Caco-2 (cell line): Measurements from ENCODE around the gene TMEM151A. TPM values are rescaled to one million over a fixed set of nuclear protein-coding genes. Genes with fewer than 3 reads are reported as not detected.

Experiments used
- BruUV-seq: library from RNA; stranded (reverse); fragments of 400-500 nt; replicated peaks from 2 replicates; lab custom pipeline; 2021; lab: Mats Ljungman, UMichigan
- CTCF ChIA-PET: fragments of 300-600 bp; sonication (Branson Sonifier 250); formaldehyde crosslinking; loops from one replicate; lab custom pipeline; 2022; ENCODE audit warnings: antibody characterized with exemption; lab: Charles Lee
- POLR2A ChIA-PET: fragments of 300-600 bp; sonication (Branson Sonifier 250); formaldehyde crosslinking; loops from one replicate; lab custom pipeline; 2022; ENCODE audit warnings: antibody characterized with exemption; lab: Charles Lee
- DNase-seq, 2 experiments: peaks; one replicate each; pipeline versions ENCODE4 v3.0.0 to v3.0.0-alpha.2; 2020 to 2022
- H3K27me3 ChIP-seq: replicated peaks from 2 replicates; pipeline ENCODE4 v1.6.0; 2011; ENCODE audit warnings: low read length; ENCODE audit not compliant: control insufficient read depth, insufficient read depth
- H3K36me3 ChIP-seq: 2 replicates; pipeline ENCODE4 v1.5.1; 2011; ENCODE audit warnings: low read length; ENCODE audit not compliant: control insufficient read depth, insufficient read depth
- H3K4me1 ChIP-seq: fragments of 250-450 bp; sonication (Bioruptor Pico); 2 replicates; pipeline ENCODE4 v1.5.1; 2020; ENCODE audit warnings: mild to moderate bottlenecking
- H3K4me3 ChIP-seq: 2 replicates; pipeline ENCODE4 v1.5.1; 2011; ENCODE audit warnings: low read depth, mild to moderate bottlenecking, control low read depth, low read length
- H3K9me3 ChIP-seq: fragments of 250-450 bp; sonication (Bioruptor Pico); 2 replicates; pipeline ENCODE4 v1.5.1; 2020; ENCODE audit warnings: mild to moderate bottlenecking, moderate library complexity
- H3K27ac Mint-ChIP-seq: one replicate; pipeline ENCODE4 v1.8.0; 2022; ENCODE audit warnings: mixed read lengths; ENCODE audit not compliant: unreplicated experiment
- H3K27me3 Mint-ChIP-seq: one replicate; pipeline ENCODE4 v1.8.0; 2022; ENCODE audit warnings: mixed read lengths; ENCODE audit not compliant: insufficient read depth, unreplicated experiment
- H3K36me3 Mint-ChIP-seq: one replicate; pipeline ENCODE4 v1.8.0; 2022; ENCODE audit warnings: mild to moderate bottlenecking, mixed read lengths; ENCODE audit not compliant: insufficient read depth, unreplicated experiment
- H3K4me1 Mint-ChIP-seq: one replicate; pipeline ENCODE4 v1.8.0; 2022; ENCODE audit warnings: low read depth, mixed read lengths; ENCODE audit not compliant: unreplicated experiment
- H3K4me3 Mint-ChIP-seq: one replicate; pipeline ENCODE4 v1.8.0; 2022; ENCODE audit warnings: mild to moderate bottlenecking, moderate library complexity, mixed read lengths; ENCODE audit not compliant: unreplicated experiment
- H3K9me3 Mint-ChIP-seq: one replicate; pipeline ENCODE4 v1.8.0; 2022; ENCODE audit warnings: mixed read lengths; ENCODE audit not compliant: unreplicated experiment
- CTCF ChIP-seq, 2 experiments: fragments of 200-600 bp in 1 of 2; IDR thresholded peaks; 1 replicate in 1 of 2; 2 replicates in 1 of 2; pipeline versions ENCODE4 v1.5.1 to v1.8.0; 2011 to 2022; ENCODE audit warnings: antibody characterized with exemption in 1 of 2, control low read depth in 1 of 2, inconsistent platforms in 1 of 2, low read depth in 1 of 2, low read length in 1 of 2, mild to moderate bottlenecking in 1 of 2, moderate library complexity in 1 of 2; ENCODE audit not compliant: insufficient read depth in 1 of 2, severe bottlenecking in 1 of 2, unreplicated experiment in 1 of 2
- intact Hi-C: fragments of 100-400 bp; cut with micrococcal nuclease; formaldehyde crosslinking; loops from one replicate; pipeline ENCODE4 v1.10.0; 2022; ENCODE audit not compliant: unreplicated experiment
- total RNA-seq: library from RNA; stranded (reverse); gene quantifications from 2 replicates; pipeline ENCODE4 v1.2.3, GENCODE V29; 2022

TMEM151A gene
- total RNA-seq, 1 experiment from 2014 or later, result 0.68 TPM

- Histone ChIP-seq H3K36me3 (no peaks in the 10 kb centered on the region), H3K4me1 (no peaks in the 10 kb centered on the region), H3K9me3 (no peaks in the 10 kb centered on the region), H3K27me3 (no peaks in the 10 kb centered on the region), H3K4me3 (peak overlapping the region; percentile 81)
- peaks cover 64% of the 10 kb centered on the region for H3K36me3 Mint-ChIP-seq
- TF ChIP-seq CTCF (IDR thresholded peaks at IDR 0.05; ENCODE audit: insufficient read depth in 1 of 2, low read depth in 1 of 2, low read length in 1 of 2, severe bottlenecking in 1 of 2, unreplicated experiment in 1 of 2), result no peak
- no peaks in the 10 kb centered on the region for H3K27me3 Mint-ChIP-seq
- CTCF ChIA-PET, result interaction anchor here (1.1 to 1.2 kb wide), 2 partner anchors 30 to 54 kb away, joined by 3 to 4 read pairs; no protein-coding TSS in a partner anchor
- POLR2A ChIA-PET, result interaction anchor here (0.6 kb wide), 1 partner anchor 116 kb away, joined by 7 read pairs; no protein-coding TSS in a partner anchor
- H3K4me1 Mint-ChIP-seq, result peaks cover 18% of the 10 kb centered on the region
- intact Hi-C loops, result loop anchor here (1.0 kb wide), 2 partner anchors 10 to 36 kb away; partner anchors contain the start of gene RAB1B
- H3K27ac Mint-ChIP-seq, result peak overlapping the region; percentile 90
- DNase-seq, result no peak
- no peaks in the 10 kb centered on the region for H3K9me3 Mint-ChIP-seq
- peak overlapping the region; percentile 93 for H3K4me3 Mint-ChIP-seq
- no TSS peak for BruUV-seq
Observed at GRCh38 chr11:66258473-66258893, 33.2 kb upstream of the TMEM151A start.

- Mint-ChIP-seq H3K36me3 (peaks cover 67% of the 10 kb centered on the region), H3K9me3 (no peaks in the 10 kb centered on the region), H3K4me3 (peak overlapping the region; percentile 93), H3K4me1 (peaks cover 18% of the 10 kb centered on the region), H3K27ac (peak overlapping the region; percentile 90), H3K27me3 (no peaks in the 10 kb centered on the region)
- H3K27me3 ChIP-seq, result no peaks in the 10 kb centered on the region
- H3K4me3 ChIP-seq, result no peak overlapping the region
- POLR2A ChIA-PET, result no interaction called here
- BruUV-seq, result TSS peak; percentile 42
- TF ChIP-seq CTCF (IDR thresholded peaks at IDR 0.05; ENCODE audit: insufficient read depth in 1 of 2, low read depth in 1 of 2, low read length in 1 of 2, severe bottlenecking in 1 of 2, unreplicated experiment in 1 of 2), result no peak
- intact Hi-C loops, result no loop called here
- no peaks in the 10 kb centered on the region for H3K4me1 ChIP-seq
- no peaks in the 10 kb centered on the region for H3K36me3 ChIP-seq
- H3K9me3 ChIP-seq, result no peaks in the 10 kb centered on the region
- CTCF ChIA-PET, result interaction anchor here (1.1 to 1.2 kb wide), 2 partner anchors 31 to 54 kb away, joined by 3 to 4 read pairs; no protein-coding TSS in a partner anchor
- no peak for DNase-seq
Observed at GRCh38 chr11:66259225-66259624, 32.5 kb upstream of the TMEM151A start.

GRCh38 chr11:66259956-66260355 is 31.7 kb upstream of the TMEM151A start:
- H3K4me1 ChIP-seq, result no peaks in the 10 kb centered on the region
- no peaks in the 10 kb centered on the region for H3K27me3 Mint-ChIP-seq
- DNase-seq, result no peak
- CTCF ChIA-PET, result no interaction called here
- no peak overlapping the region for H3K4me3 ChIP-seq
- BruUV-seq, result no TSS peak
- H3K4me3 Mint-ChIP-seq, result no peak overlapping the region
- H3K27ac Mint-ChIP-seq, result no peak overlapping the region
- POLR2A ChIA-PET, result interaction anchor here (0.6 kb wide), 1 partner anchor 29 kb away, joined by 5 read pairs; no protein-coding TSS in a partner anchor
- no peak for TF ChIP-seq CTCF (IDR thresholded peaks at IDR 0.05; ENCODE audit: insufficient read depth in 1 of 2, low read depth in 1 of 2, low read length in 1 of 2, severe bottlenecking in 1 of 2, unreplicated experiment in 1 of 2)
- H3K4me1 Mint-ChIP-seq, result peaks cover 18% of the 10 kb centered on the region
- intact Hi-C loops, result no loop called here
- H3K9me3 ChIP-seq, result no peaks in the 10 kb centered on the region
- H3K27me3 ChIP-seq, result no peaks in the 10 kb centered on the region
- H3K36me3 Mint-ChIP-seq, result peaks cover 63% of the 10 kb centered on the region
- H3K9me3 Mint-ChIP-seq, result no peaks in the 10 kb centered on the region
- H3K36me3 ChIP-seq, result no peaks in the 10 kb centered on the region
